Endodermal cell (in vitro differentiated cells): Measurements from ENCODE around the gene NINJ1. TPM values are rescaled to one million over a fixed set of nuclear protein-coding genes. Genes with fewer than 3 reads are reported as not detected.
A peak's percentile ranks its signal among the peaks of the same experiment; 100 is the strongest.

Experiments used
- DNase-seq: peaks from one replicate; pipeline ENCODE4 v3.0.0-alpha.2; 2017
- H3K27ac ChIP-seq: 2 replicates; pipeline ENCODE4 v1.5.1; 2013; ENCODE audit warnings: mild to moderate bottlenecking, low read depth, low read length, moderate library complexity
- H3K27me3 ChIP-seq: 2 replicates; pipeline ENCODE4 v1.6.1; 2013; ENCODE audit warnings: mild to moderate bottlenecking, low read length, moderate library complexity; ENCODE audit not compliant: insufficient read depth, control insufficient read depth, poor library complexity, severe bottlenecking
- H3K36me3 ChIP-seq: 2 replicates; pipeline ENCODE4 v1.7.0; 2013; ENCODE audit warnings: mild to moderate bottlenecking, low read length, moderate library complexity; ENCODE audit not compliant: control insufficient read depth, insufficient read depth
- H3K4me1 ChIP-seq: one replicate; pipeline ENCODE4 v1.7.0; 2013; ENCODE audit warnings: low read length; ENCODE audit not compliant: control insufficient read depth, insufficient read depth
- H3K4me3 ChIP-seq: 2 replicates; pipeline ENCODE4 v1.5.1; 2013; ENCODE audit warnings: mild to moderate bottlenecking, low read length, moderate library complexity
- H3K9ac ChIP-seq: 2 replicates; pipeline ENCODE4 v1.6.1; 2013; ENCODE audit warnings: mild to moderate bottlenecking, low read length, moderate library complexity; ENCODE audit not compliant: poor library complexity, severe bottlenecking; ENCODE audit errors: extremely low read depth
- H3K9me3 ChIP-seq: 2 replicates; pipeline ENCODE4 v1.6.1; 2013; ENCODE audit warnings: mild to moderate bottlenecking, low read length, moderate library complexity; ENCODE audit not compliant: control insufficient read depth
- H3K27ac Mint-ChIP-seq: 2 replicates; pipeline ENCODE4 v1.8.0; 2020; ENCODE audit warnings: mixed read lengths
- H3K27me3 Mint-ChIP-seq: 2 replicates; pipeline ENCODE4 v1.8.0; 2021; ENCODE audit warnings: mild to moderate bottlenecking, mixed read lengths; ENCODE audit not compliant: insufficient read depth
- H3K36me3 Mint-ChIP-seq: 2 replicates; pipeline ENCODE4 v1.8.0; 2020; ENCODE audit warnings: low read depth, mixed read lengths
- H3K4me1 Mint-ChIP-seq: 2 replicates; pipeline ENCODE4 v1.8.0; 2020; ENCODE audit warnings: mixed read lengths
- H3K4me3 Mint-ChIP-seq: 2 replicates; pipeline ENCODE4 v1.8.0; 2020; ENCODE audit warnings: mild to moderate bottlenecking, moderate library complexity, mixed read lengths
- H3K9me3 Mint-ChIP-seq: 2 replicates; pipeline ENCODE4 v1.8.0; 2020; ENCODE audit warnings: mild to moderate bottlenecking, mixed read lengths
- CTCF ChIP-seq: fragments of 200-600 bp; sonication (generic); conservative IDR thresholded peaks from 2 replicates; pipeline ENCODE4 v1.5.0; 2021; ENCODE audit warnings: antibody characterized with exemption, mild to moderate bottlenecking
- WGBS, 2 experiments: methylation state at CpG; one replicate each; pipeline versions ENCODE4 v1.1.5 to v1.1.7; 2013; ENCODE audit warnings: missing lambda C conversion rate in 2 of 2, mixed read lengths in 1 of 2; ENCODE audit not compliant: insufficient coverage in 1 of 2, insufficient read length in 1 of 2; 5-methylcytosine and 5-hydroxymethylcytosine counted together
- total RNA-seq, 2 donors: library from RNA; stranded (reverse); fragmentation: NEBNext Ultra II Directional in 1 of 2; extraction: Animal tissue kit (Norgen Biotek cat#: 25700) in 1 of 2; gene quantifications; 2 replicates in 1 of 2; 3 replicates in 1 of 2; pipeline ENCODE4 v1.2.1, GENCODE V29; 2021

Gene NINJ1
- total RNA-seq, 2 donors from 2014 or later: 24.2 to 32.0 TPM

- peak; percentile 32 for DNase-seq
- Mint-ChIP-seq H3K36me3 (no peaks in the 10 kb centered on the region), H3K4me1 (peaks cover 4% of the 10 kb centered on the region), H3K27me3 (peaks cover 4% of the 10 kb centered on the region), H3K4me3 (no peak overlapping the region), H3K27ac (no peak overlapping the region), H3K9me3 (no peaks in the 10 kb centered on the region)
- Histone ChIP-seq H3K4me3 (no peak overlapping the region), H3K36me3 (no peaks in the 10 kb centered on the region), H3K9ac (no peak overlapping the region), H3K4me1 (peaks cover 3% of the 10 kb centered on the region), H3K27me3 (no peaks in the 10 kb centered on the region), H3K9me3 (no peaks in the 10 kb centered on the region), H3K27ac (no peak overlapping the region)
- 82 to 84% methylated on average over 6 to 7 of the region's 7 CpGs for WGBS, 2 experiments
- TF ChIP-seq CTCF: no peak
Observed at GRCh38 chr9:93092251-93092991, 41.6 kb downstream of the NINJ1 start.

GRCh38 chr9:93091453-93092081 is 42.5 kb downstream of the NINJ1 start:
- Histone ChIP-seq H3K9ac (no peak overlapping the region), H3K27ac (no peak overlapping the region), H3K9me3 (no peaks in the 10 kb centered on the region), H3K36me3 (no peaks in the 10 kb centered on the region), H3K4me3 (no peak overlapping the region), H3K27me3 (no peaks in the 10 kb centered on the region), H3K4me1 (no peaks in the 10 kb centered on the region)
- no peaks in the 10 kb centered on the region for H3K4me1 Mint-ChIP-seq
- H3K4me3 Mint-ChIP-seq: no peak overlapping the region
- no peak overlapping the region for H3K27ac Mint-ChIP-seq
- H3K36me3 Mint-ChIP-seq: peaks cover 4% of the 10 kb centered on the region
- DNase-seq: peak; percentile 39
- TF ChIP-seq CTCF: no peak
- no peaks in the 10 kb centered on the region for H3K27me3 Mint-ChIP-seq
- H3K9me3 Mint-ChIP-seq: no peaks in the 10 kb centered on the region
- WGBS, 2 experiments: 80 to 88% methylated on average over 1 to 3 of the region's 3 CpGs

- no peak overlapping the region for H3K4me3 ChIP-seq
- H3K27ac Mint-ChIP-seq: no peak overlapping the region
- H3K4me1 ChIP-seq: no peaks in the 10 kb centered on the region
- H3K9ac ChIP-seq: no peak overlapping the region
- H3K27ac ChIP-seq: no peak overlapping the region
- H3K4me1 Mint-ChIP-seq: no peaks in the 10 kb centered on the region
- no peaks in the 10 kb centered on the region for H3K27me3 Mint-ChIP-seq
- peaks cover 1% of the 10 kb centered on the region for H3K9me3 Mint-ChIP-seq
- peak; percentile 7 for DNase-seq
- H3K9me3 ChIP-seq: no peaks in the 10 kb centered on the region
- 94 to 97% methylated on average over 4 of the region's 4 CpGs for WGBS, 2 experiments
- H3K36me3 ChIP-seq: no peaks in the 10 kb centered on the region
- H3K27me3 ChIP-seq: no peaks in the 10 kb centered on the region
- peaks cover 6% of the 10 kb centered on the region for H3K36me3 Mint-ChIP-seq
- TF ChIP-seq CTCF: no peak
- no peak overlapping the region for H3K4me3 Mint-ChIP-seq
Observed at GRCh38 chr9:93091056-93091452, 43.0 kb downstream of the NINJ1 start.
